ENCODE data around the gene FRMD1. TPM values are rescaled to one million over a fixed set of nuclear protein-coding genes. Genes with fewer than 3 reads are reported as not detected.

FRMD1 gene
- total and polyA plus RNA-seq, 2 of the 8 experiments (the other 6 are each of a cell fraction or from before 2014, with no cell fraction given) = 0.36 TPM; not detected in 1

DNA sequence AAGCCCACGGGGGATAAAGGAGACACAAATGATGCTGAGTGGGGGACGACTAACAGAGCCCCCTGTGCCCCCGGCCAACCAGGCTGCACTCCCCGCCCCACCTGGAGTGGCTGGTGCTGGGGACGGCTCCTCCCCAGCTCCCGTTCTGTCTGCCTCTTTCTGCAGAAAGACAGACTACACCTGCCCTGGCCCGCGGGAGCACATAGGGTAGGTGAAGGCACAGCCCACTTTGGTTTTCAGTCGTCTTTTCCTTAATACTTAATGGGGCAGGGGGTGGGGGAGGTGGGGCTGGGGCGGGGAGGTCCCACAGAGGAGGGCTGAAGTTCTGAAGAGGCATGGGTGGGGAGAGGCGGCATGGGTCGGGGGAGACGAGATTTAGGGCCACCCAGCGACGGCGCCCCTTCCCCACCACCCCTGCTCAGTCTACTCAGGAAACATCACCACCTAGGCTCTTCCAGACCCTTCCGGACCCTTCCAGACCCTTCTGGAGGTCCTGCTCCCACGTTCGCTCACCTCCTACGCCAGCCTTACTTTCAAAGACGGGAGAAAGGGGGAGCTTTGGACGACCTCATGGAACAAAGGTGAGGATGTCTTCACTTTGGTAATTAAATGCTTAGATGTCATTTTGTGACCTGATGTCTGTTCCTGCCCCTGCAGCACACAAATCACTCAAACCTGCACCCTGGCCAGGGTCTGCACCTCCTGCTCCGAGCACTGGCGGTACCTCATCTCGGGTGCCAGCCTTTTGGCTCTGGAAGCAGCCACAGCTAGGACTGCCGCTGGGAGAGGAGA, 21.2 kb upstream of the FRMD1 start:
- Histone ChIP-seq H3K9ac (replicated peaks in 1 of 4; ENCODE audit: extremely low read depth in 1 of 4, low read depth in 3 of 4, low read length in 3 of 4) (no peak overlapping the region), H2BK15ac (ENCODE audit: low read length) (no peak overlapping the region), H3K36me3 (ENCODE audit: control insufficient read depth in 2 of 4, insufficient read depth in 4 of 4, low read length in 3 of 4) (no peaks in the 10 kb centered on the region), H3K79me2 (ENCODE audit: control insufficient read depth in 1 of 2, insufficient read depth in 2 of 2, low read length in 2 of 2) (no peaks in the 10 kb centered on the region), H3K14ac (ENCODE audit: insufficient read length) (no peak overlapping the region), H2BK120ac (replicated peaks; ENCODE audit: low read depth, low read length) (no peak overlapping the region), H3K27ac (ENCODE audit: low read depth, low read length) (no peak overlapping the region), H3K23me2 (ENCODE audit: low read depth, low read length) (no peaks in the 10 kb centered on the region), H3K4me3 (ENCODE audit: extremely low read depth in 1 of 4, insufficient read depth in 2 of 4, low read depth in 3 of 4, low read length in 4 of 4) (no peak overlapping the region), H3K56ac (replicated peaks; ENCODE audit: insufficient read length, low read depth, low read length) (no peak overlapping the region), H3K9me3 (ENCODE audit: insufficient read depth in 2 of 2, low read depth in 1 of 2, low read length in 1 of 2) (no peaks in the 10 kb centered on the region), H3K79me1 (ENCODE audit: low read depth, low read length) (no peaks in the 10 kb centered on the region), H4K8ac (ENCODE audit: extremely low read depth, insufficient read depth, low read length) (no peak overlapping the region), H4K5ac (ENCODE audit: insufficient read length, low read depth, low read length) (no peak overlapping the region), H4K20me1 (replicated peaks in 1 of 2; ENCODE audit: control insufficient read depth in 1 of 2, insufficient read depth in 2 of 2, low read length in 2 of 2) (no peaks in the 10 kb centered on the region), H2AK5ac (ENCODE audit: low read depth, low read length) (no peak overlapping the region), H3K4me2 (ENCODE audit: insufficient read depth in 1 of 2, low read depth in 2 of 2, low read length in 2 of 2) (no peak overlapping the region), H3K23ac (ENCODE audit: insufficient read length) (no peak overlapping the region), H3K4me1 (replicated peaks in 1 of 4; ENCODE audit: control insufficient read depth in 3 of 4, insufficient read depth in 4 of 4, low read length in 3 of 4) (peaks cover 0 to 12% (median 5%) of the 10 kb centered on the region in 4 experiments; a peak in 5 of 7 replicates), H2BK5ac (ENCODE audit: low read depth, low read length) (no peak overlapping the region), H2BK12ac (ENCODE audit: low read depth, low read length) (no peak overlapping the region), H3K4ac (replicated peaks; ENCODE audit: insufficient read length, low read depth, low read length) (no peak overlapping the region), H4K91ac (replicated peaks; ENCODE audit: insufficient read length, low read length) (no peak overlapping the region), H2AFZ (ENCODE audit: low read length) (no peak overlapping the region), H3K18ac (ENCODE audit: extremely low read depth, low read length) (no peak overlapping the region), H3K27me3 (replicated peaks in 1 of 4; ENCODE audit: control insufficient read depth in 3 of 4, extremely low read depth in 1 of 4, insufficient read depth in 3 of 4, low read length in 3 of 4) (peaks cover 9 to 30% (median 21%) of the 10 kb centered on the region in 4 experiments; a peak in 6 of 7 replicates), H2BK20ac (ENCODE audit: low read length) (no peak overlapping the region)
- POLR2A ChIA-PET (ENCODE audit: partially characterized antibody) = no interaction called here
- DNase-seq (ENCODE audit: low read depth in 1 of 2, low spot score in 2 of 2) = no peak
- FAIRE-seq = no peak
- WGBS, 2 experiments (ENCODE audit: extremely low coverage in 1 of 2, insufficient coverage in 1 of 2, insufficient read length in 1 of 2, insufficient replicate concordance in 2 of 2, low coverage in 1 of 2, low lambda C conversion rate in 2 of 2, missing lambda C conversion rate in 1 of 2) = 86% methylated on average over 22 of the region's 26 CpGs; no CpG with 5 or more reads in 1 of the 2 experiments
- CTCF ChIA-PET (ENCODE audit: partially characterized antibody) = interaction anchor here (1.2 kb wide), 1 partner anchor 40 kb away, joined by 4 read pairs; no protein-coding TSS in a partner anchor
- no peak for TF ChIP-seq GTF2F1 (IDR thresholded peaks at IDR 0.05; ENCODE audit: borderline replicate concordance, low read depth, low read length)
- no peak for TF ChIP-seq SIRT6 (IDR thresholded peaks at IDR 0.05; ENCODE audit: low read length)
- no peak for TF ChIP-seq EZH2 (IDR thresholded peaks at IDR 0.05; ENCODE audit: low read depth, low read length, severe bottlenecking)
- TF ChIP-seq CTBP2 (IDR thresholded peaks at IDR 0.05; ENCODE audit: borderline replicate concordance, insufficient read depth, insufficient read length, low read length) = no peak
- no peak for TF ChIP-seq EP300 (IDR thresholded peaks at IDR 0.05; ENCODE audit: borderline replicate concordance in 1 of 2, low read depth in 2 of 2, low read length in 2 of 2)
- no peak for TF ChIP-seq MAX (IDR thresholded peaks at IDR 0.05)
- TF ChIP-seq KDM5A (IDR thresholded peaks at IDR 0.05; ENCODE audit: low read length) = no peak
- no peak for TF ChIP-seq JUN (IDR thresholded peaks at IDR 0.05; ENCODE audit: low read depth, low read length)
- no peak for TF ChIP-seq CTCF (IDR thresholded peaks at IDR 0.05; ENCODE audit: control extremely low read depth in 1 of 3, insufficient read depth in 1 of 3, low read depth in 1 of 3, low read length in 3 of 3)
